ENCODE results near the gene EGFL7.
A peak's percentile ranks its signal among the peaks of the same experiment; 100 is the strongest.

Gene EGFL7

DNA sequence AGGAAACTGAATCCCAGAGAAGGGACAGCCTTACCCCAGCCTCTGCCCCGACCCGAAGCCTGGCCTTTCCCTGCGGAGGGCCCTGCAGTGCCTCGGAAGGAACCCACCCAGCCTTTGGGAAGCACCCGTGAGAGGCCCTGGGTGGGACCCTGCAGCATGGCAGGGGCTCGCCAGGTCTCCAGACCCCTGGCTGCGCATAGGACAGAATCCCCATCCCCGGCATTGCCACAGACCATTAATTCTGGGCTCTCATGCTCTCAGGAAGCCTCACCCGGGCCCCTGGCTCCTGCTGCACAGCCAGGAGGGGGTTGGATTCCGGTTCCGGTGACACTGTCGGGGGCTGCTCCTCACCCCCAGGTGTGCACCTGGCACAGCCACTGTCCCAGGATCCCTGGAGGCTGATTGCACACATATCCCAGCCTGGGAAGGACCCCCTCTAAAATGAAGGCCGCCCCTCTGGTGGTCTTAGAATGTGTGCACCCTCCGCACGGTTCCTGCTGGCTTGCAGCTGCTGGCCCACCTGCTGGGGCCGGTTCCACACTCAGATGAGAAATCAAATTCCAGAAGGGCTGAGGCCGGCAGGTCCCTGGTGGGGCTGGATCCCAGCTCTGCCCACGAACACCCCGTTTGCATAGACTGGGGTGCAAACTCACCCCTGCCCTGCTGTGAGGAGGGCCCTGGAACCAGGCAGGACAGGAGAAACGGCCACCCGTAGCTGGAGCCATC, 4.7 kb downstream of the EGFL7 start:
- H3K27ac ChIP-seq (ENCODE audit: low read depth, low read length), result peak overlapping the region; percentile 46
- no peaks in the 10 kb centered on the region for H3K9me3 ChIP-seq (ENCODE audit: control insufficient read depth in 5 of 5, low read length in 5 of 5)
- H3K36me3 ChIP-seq (ENCODE audit: control insufficient read depth in 5 of 5, insufficient read depth in 5 of 5, low read length in 5 of 5), result peaks cover 0 to 45% (median 12%) of the 10 kb centered on the region in 5 donors
- H3K9ac ChIP-seq (ENCODE audit: low read length in 5 of 5), result peak overlapping the region in 2 of 5 donors; percentile 52 to 61
- peak overlapping the region in 4 of 5 donors; percentile 16 to 79 (median 70) for H3K4me3 ChIP-seq (ENCODE audit: low read depth in 1 of 5, low read length in 5 of 5)
- H3K27me3 ChIP-seq (ENCODE audit: control insufficient read depth in 5 of 5, insufficient read depth in 4 of 5, low read length in 5 of 5), result peaks cover 0 to 2% (median 0%) of the 10 kb centered on the region in 5 donors
- peaks cover 0 to 68% (median 37%) of the 10 kb centered on the region in 5 donors for H3K4me1 ChIP-seq (ENCODE audit: control insufficient read depth in 5 of 5, insufficient read depth in 5 of 5, low read length in 5 of 5)

DNA sequence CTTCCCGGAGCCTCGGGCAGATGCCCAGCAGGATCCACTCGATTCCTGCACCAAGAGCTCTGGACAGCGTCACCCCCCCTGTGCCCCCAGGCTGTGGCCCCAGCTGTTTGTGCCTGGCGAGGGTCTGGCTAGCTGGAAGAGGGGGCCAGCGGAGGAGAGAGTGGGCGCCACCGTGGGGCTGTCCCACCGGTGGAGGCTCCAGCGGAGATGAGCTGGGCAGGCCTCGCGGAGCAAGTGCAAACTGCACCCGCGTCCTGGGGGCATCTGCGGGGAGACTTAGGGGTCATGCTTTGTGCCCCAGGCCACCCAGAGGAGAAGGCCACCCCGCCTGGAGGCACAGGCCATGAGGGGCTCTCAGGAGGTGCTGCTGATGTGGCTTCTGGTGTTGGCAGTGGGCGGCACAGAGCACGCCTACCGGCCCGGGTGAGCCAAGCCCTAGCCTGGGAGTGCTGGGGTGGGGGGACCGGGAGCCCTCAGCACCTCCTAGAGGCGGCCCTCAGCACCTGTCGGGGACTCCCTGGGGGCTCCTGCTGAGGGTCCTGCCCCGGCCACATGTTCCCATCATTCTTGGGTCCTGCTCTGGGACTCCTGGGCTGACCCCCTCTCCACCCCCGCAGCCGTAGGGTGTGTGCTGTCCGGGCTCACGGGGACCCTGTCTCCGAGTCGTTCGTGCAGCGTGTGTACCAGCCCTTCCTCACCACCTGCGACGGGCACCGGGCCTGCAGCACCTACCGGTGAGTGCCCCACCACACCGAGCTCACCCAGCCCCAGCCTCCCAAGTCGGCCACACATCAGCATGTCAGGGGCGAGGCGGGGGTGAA, 5.4 kb downstream of the EGFL7 start:
- Histone ChIP-seq H3K9ac (ENCODE audit: low read length in 5 of 5) (peak overlapping the region in 1 of 5 donors; percentile 53), H3K27ac (ENCODE audit: low read depth, low read length) (peak overlapping the region; percentile 46), H3K4me3 (ENCODE audit: low read depth in 1 of 5, low read length in 5 of 5) (peak overlapping the region in 3 of 5 donors; percentile 68 to 79 (median 71)), H3K27me3 (ENCODE audit: control insufficient read depth in 5 of 5, insufficient read depth in 4 of 5, low read length in 5 of 5) (no peaks in the 10 kb centered on the region), H3K36me3 (ENCODE audit: control insufficient read depth in 5 of 5, insufficient read depth in 5 of 5, low read length in 5 of 5) (peaks cover 0 to 47% (median 18%) of the 10 kb centered on the region in 5 donors), H3K9me3 (ENCODE audit: control insufficient read depth in 5 of 5, low read length in 5 of 5) (no peaks in the 10 kb centered on the region), H3K4me1 (ENCODE audit: control insufficient read depth in 5 of 5, insufficient read depth in 5 of 5, low read length in 5 of 5) (peaks cover 0 to 71% (median 35%) of the 10 kb centered on the region in 5 donors)

DNA sequence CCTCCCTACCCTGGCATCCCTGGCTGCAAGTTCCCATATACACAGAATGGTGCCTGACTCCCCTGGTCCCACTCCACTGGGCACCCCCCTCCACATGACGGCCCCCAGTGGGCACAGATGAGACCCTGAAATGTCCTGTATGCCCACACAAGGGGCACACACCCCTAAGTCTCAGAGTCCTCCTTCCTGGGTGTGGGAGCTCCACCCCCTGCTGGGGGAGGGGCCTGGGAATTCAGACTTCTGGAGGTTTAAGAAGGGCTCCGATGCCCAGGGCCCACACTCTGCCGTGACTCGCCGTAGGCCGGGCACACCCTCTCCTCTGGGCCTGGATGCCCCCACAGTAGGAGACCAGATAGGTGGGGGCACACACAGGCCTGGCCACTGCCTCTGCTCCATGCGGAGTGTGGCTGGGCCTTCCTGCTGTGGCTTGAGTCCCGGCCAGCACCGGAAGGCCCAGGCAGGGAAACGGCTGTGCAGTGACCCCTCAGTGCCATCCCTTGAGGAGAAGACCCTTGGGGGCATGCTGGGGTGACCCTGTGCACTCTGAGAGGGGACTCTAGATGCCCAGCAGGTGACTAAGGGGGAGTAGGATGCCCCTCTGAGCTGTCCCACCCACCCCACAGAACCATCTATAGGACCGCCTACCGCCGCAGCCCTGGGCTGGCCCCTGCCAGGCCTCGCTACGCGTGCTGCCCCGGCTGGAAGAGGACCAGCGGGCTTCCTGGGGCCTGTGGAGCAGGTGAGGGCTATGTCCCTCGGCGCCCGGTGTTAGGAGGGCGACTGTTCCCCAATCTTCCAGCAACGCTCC, 6.5 kb downstream of the EGFL7 start:
- Histone ChIP-seq H3K4me1 (ENCODE audit: control insufficient read depth in 5 of 5, insufficient read depth in 5 of 5, low read length in 5 of 5) (peaks cover 0 to 71% (median 34%) of the 10 kb centered on the region in 5 donors), H3K4me3 (ENCODE audit: low read depth in 1 of 5, low read length in 5 of 5) (peak overlapping the region in 4 of 5 donors; percentile 48 to 79 (median 70)), H3K9me3 (ENCODE audit: control insufficient read depth in 5 of 5, low read length in 5 of 5) (no peaks in the 10 kb centered on the region), H3K36me3 (ENCODE audit: control insufficient read depth in 5 of 5, insufficient read depth in 5 of 5, low read length in 5 of 5) (peaks cover 0 to 56% (median 29%) of the 10 kb centered on the region in 5 donors), H3K9ac (ENCODE audit: low read length in 5 of 5) (peak overlapping the region in 1 of 5 donors; percentile 60), H3K27ac (ENCODE audit: low read depth, low read length) (peak overlapping the region; percentile 16), H3K27me3 (ENCODE audit: control insufficient read depth in 5 of 5, insufficient read depth in 4 of 5, low read length in 5 of 5) (no peaks in the 10 kb centered on the region)

DNA sequence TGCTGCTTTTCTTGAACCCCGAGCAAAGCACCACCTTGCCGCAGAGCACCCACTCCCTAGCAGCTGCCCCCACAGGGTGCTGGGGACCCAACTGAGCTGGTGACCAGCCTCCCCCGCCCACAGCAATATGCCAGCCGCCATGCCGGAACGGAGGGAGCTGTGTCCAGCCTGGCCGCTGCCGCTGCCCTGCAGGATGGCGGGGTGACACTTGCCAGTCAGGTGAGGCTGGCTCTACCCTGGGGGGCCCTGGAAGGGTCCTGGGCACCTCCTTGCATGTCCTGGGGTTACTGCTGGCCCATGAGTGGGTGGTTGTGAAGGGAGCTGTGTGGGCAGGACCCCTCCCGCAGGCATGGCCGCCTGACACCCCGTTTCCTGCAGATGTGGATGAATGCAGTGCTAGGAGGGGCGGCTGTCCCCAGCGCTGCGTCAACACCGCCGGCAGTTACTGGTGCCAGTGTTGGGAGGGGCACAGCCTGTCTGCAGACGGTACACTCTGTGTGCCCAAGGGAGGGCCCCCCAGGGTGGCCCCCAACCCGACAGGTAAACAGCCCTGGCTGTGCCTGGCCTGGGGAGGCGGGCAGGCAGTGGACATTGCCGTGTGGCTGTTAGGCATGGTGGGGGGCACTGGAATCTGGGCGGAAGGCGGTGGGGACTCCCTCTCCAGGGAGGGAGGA, 7.2 kb downstream of the EGFL7 start:
- H3K27me3 ChIP-seq (ENCODE audit: control insufficient read depth in 5 of 5, insufficient read depth in 4 of 5, low read length in 5 of 5), result no peaks in the 10 kb centered on the region
- peak overlapping the region in 1 of 5 donors; percentile 7 for H3K9ac ChIP-seq (ENCODE audit: low read length in 5 of 5)
- H3K4me1 ChIP-seq (ENCODE audit: control insufficient read depth in 5 of 5, insufficient read depth in 5 of 5, low read length in 5 of 5), result peaks cover 0 to 64% (median 28%) of the 10 kb centered on the region in 5 donors
- peak overlapping the region in 3 of 5 donors; percentile 68 to 79 (median 71) for H3K4me3 ChIP-seq (ENCODE audit: low read depth in 1 of 5, low read length in 5 of 5)
- no peaks in the 10 kb centered on the region for H3K9me3 ChIP-seq (ENCODE audit: control insufficient read depth in 5 of 5, low read length in 5 of 5)
- H3K27ac ChIP-seq (ENCODE audit: low read depth, low read length), result peak overlapping the region; percentile 16
- H3K36me3 ChIP-seq (ENCODE audit: control insufficient read depth in 5 of 5, insufficient read depth in 5 of 5, low read length in 5 of 5), result peaks cover 0 to 58% (median 30%) of the 10 kb centered on the region in 5 donors

DNA sequence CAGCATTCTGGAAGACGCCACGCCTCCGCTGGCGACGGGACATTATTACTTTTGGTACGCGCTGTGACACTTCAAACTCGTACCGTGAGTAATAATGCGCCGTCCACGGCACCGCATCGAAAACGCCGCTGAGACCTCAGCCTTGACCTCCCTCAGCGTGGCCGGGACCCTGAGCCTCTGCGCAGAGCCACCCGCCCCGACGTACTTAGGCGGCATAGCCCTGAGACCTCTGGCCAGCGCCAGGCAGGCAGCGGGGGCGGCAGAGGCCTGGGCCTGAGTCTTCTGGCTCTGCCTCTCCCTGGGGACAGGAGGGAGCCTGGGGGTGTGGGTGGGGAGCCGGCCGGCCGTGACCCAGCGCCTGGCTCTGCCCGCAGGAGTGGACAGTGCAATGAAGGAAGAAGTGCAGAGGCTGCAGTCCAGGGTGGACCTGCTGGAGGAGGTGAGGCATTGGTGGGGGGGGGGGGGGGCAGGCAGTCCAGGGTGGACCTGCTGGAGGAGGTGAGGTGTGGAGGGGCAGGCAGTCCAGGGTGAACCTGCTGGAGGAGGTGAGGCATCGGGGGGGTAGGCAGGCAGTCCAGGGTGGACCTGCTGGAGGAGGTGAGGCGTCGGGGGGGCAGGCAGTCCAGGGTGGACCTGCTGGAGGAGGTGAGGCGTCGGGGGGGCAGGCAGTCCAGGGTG, 8.0 kb downstream of the EGFL7 start:
- H3K27ac ChIP-seq (ENCODE audit: low read depth, low read length), result peak overlapping the region; percentile 16
- H3K9me3 ChIP-seq (ENCODE audit: control insufficient read depth in 5 of 5, low read length in 5 of 5), result no peaks in the 10 kb centered on the region
- peaks cover 0 to 61% (median 35%) of the 10 kb centered on the region in 5 donors for H3K36me3 ChIP-seq (ENCODE audit: control insufficient read depth in 5 of 5, insufficient read depth in 5 of 5, low read length in 5 of 5)
- H3K4me3 ChIP-seq (ENCODE audit: low read depth in 1 of 5, low read length in 5 of 5), result peak overlapping the region in 3 of 5 donors; percentile 68 to 79 (median 71)
- H3K4me1 ChIP-seq (ENCODE audit: control insufficient read depth in 5 of 5, insufficient read depth in 5 of 5, low read length in 5 of 5), result peaks cover 0 to 61% (median 23%) of the 10 kb centered on the region in 5 donors
- H3K27me3 ChIP-seq (ENCODE audit: control insufficient read depth in 5 of 5, insufficient read depth in 4 of 5, low read length in 5 of 5), result no peaks in the 10 kb centered on the region
- peak overlapping the region in 1 of 5 donors; percentile 7 for H3K9ac ChIP-seq (ENCODE audit: low read length in 5 of 5)

DNA sequence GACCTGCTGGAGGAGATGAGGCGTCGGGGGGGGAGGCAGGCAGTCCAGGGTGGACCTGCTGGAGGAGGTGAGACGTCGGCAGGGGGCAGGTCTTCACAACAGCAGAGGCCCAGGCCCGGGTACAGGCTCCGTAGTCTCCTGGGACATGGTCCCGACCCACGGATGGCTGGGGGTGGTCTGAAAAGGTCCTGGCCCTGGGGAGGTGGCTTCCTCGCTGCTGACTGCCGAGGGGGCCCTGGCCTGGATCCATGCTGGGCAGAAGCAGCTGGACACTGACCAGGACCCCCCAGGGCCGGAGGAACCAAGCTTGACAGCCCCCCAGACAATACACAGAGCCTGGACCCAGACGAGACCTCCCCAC, 8.5 kb downstream of the EGFL7 start:
- Histone ChIP-seq H3K27me3 (ENCODE audit: control insufficient read depth in 5 of 5, insufficient read depth in 4 of 5, low read length in 5 of 5) (no peaks in the 10 kb centered on the region), H3K4me3 (ENCODE audit: low read depth in 1 of 5, low read length in 5 of 5) (peak overlapping the region in 3 of 5 donors; percentile 6 to 79 (median 16)), H3K36me3 (ENCODE audit: control insufficient read depth in 5 of 5, insufficient read depth in 5 of 5, low read length in 5 of 5) (peaks cover 0 to 66% (median 40%) of the 10 kb centered on the region in 5 donors), H3K9me3 (ENCODE audit: control insufficient read depth in 5 of 5, low read length in 5 of 5) (no peaks in the 10 kb centered on the region), H3K4me1 (ENCODE audit: control insufficient read depth in 5 of 5, insufficient read depth in 5 of 5, low read length in 5 of 5) (peaks cover 0 to 66% (median 28%) of the 10 kb centered on the region in 5 donors), H3K27ac (ENCODE audit: low read depth, low read length) (peak overlapping the region; percentile 30), H3K9ac (ENCODE audit: low read length in 5 of 5) (no peak overlapping the region)

DNA sequence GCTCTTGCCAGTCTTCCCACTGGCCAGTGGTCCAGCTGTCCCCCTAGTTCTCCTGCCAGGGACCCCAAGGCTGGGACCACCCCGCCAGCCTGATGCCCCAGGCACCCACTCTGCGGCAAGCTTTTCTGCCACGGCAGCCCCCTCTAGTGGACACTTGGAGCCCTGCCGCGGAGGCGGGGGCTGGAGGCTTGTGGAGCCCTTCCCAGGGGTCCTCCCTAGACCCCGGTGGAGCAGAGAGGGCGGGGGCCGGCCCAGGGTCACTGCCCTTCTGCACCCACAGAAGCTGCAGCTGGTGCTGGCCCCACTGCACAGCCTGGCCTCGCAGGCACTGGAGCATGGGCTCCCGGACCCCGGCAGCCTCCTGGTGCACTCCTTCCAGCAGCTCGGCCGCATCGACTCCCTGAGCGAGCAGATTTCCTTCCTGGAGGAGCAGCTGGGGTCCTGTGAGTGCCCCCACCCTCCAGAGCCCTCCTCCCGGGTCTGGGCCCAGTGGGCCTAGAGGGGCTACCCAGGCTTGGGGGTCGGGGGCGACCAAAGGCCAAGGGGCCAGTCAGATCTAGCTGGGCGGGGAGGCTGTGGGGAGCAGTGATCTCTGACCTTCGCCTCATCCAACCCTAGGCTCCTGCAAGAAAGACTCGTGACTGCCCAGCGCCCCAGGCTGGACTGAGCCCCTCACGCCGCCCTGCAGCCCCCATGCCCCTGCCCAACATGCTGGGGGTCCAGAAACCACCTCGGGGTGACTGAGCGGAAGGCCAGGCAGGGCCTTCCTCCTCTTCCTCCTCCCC, 9.1 kb downstream of the EGFL7 start:
- Histone ChIP-seq H3K9me3 (ENCODE audit: control insufficient read depth in 5 of 5, low read length in 5 of 5) (no peaks in the 10 kb centered on the region), H3K27me3 (ENCODE audit: control insufficient read depth in 5 of 5, insufficient read depth in 4 of 5, low read length in 5 of 5) (no peaks in the 10 kb centered on the region), H3K9ac (ENCODE audit: low read length in 5 of 5) (no peak overlapping the region), H3K36me3 (ENCODE audit: control insufficient read depth in 5 of 5, insufficient read depth in 5 of 5, low read length in 5 of 5) (peaks cover 0 to 72% (median 46%) of the 10 kb centered on the region in 5 donors), H3K4me1 (ENCODE audit: control insufficient read depth in 5 of 5, insufficient read depth in 5 of 5, low read length in 5 of 5) (peaks cover 0 to 63% (median 28%) of the 10 kb centered on the region in 5 donors), H3K27ac (ENCODE audit: low read depth, low read length) (peak overlapping the region; percentile 30), H3K4me3 (ENCODE audit: low read depth in 1 of 5, low read length in 5 of 5) (peak overlapping the region in 3 of 5 donors; percentile 6 to 79 (median 16))

DNA sequence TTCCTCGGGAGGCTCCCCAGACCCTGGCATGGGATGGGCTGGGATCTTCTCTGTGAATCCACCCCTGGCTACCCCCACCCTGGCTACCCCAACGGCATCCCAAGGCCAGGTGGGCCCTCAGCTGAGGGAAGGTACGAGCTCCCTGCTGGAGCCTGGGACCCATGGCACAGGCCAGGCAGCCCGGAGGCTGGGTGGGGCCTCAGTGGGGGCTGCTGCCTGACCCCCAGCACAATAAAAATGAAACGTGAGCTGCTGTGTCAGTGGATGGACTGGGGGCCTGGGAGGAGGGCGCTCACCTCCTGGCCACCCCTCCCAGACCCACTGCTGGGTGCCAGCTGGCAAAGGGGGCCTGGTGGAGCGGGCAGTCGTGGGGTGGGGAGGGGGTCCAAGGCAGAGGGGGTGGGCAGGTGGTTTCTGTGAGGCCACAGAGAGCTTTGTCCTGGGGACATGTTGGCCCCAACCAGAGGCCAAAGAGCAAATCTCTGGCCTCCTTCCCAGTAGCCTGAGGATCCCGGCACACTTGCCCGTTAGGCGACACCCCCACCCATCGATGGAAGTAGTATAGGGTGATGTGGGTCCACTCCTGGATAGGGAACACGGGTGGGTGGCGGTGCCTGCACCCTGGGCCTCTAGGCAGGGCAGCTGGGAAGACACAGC, 9.8 kb downstream of the EGFL7 start:
- H3K9ac ChIP-seq (ENCODE audit: low read length in 5 of 5), result peak overlapping the region in 1 of 5 donors; percentile 35
- H3K4me3 ChIP-seq (ENCODE audit: low read depth in 1 of 5, low read length in 5 of 5), result no peak overlapping the region
- peaks cover 0 to 56% (median 30%) of the 10 kb centered on the region in 5 donors for H3K4me1 ChIP-seq (ENCODE audit: control insufficient read depth in 5 of 5, insufficient read depth in 5 of 5, low read length in 5 of 5)
- no peaks in the 10 kb centered on the region for H3K27me3 ChIP-seq (ENCODE audit: control insufficient read depth in 5 of 5, insufficient read depth in 4 of 5, low read length in 5 of 5)
- H3K9me3 ChIP-seq (ENCODE audit: control insufficient read depth in 5 of 5, low read length in 5 of 5), result no peaks in the 10 kb centered on the region
- peaks cover 0 to 77% (median 50%) of the 10 kb centered on the region in 5 donors for H3K36me3 ChIP-seq (ENCODE audit: control insufficient read depth in 5 of 5, insufficient read depth in 5 of 5, low read length in 5 of 5)
- H3K27ac ChIP-seq (ENCODE audit: low read depth, low read length), result peak overlapping the region; percentile 30

Measured in subcutaneous abdominal adipose tissue (tissue), 5 donors.